GM12872 (cell line): ENCODE measurements around the gene AUTS2.

Experiments used
- TF ChIP-seq, protein P1 (sequence below): IDR thresholded peaks from 3 replicates; pipeline ENCODE4 v1.5.1; 2011; ENCODE audit warnings: low read depth, mild to moderate bottlenecking, low read length, moderate library complexity; ENCODE audit not compliant: insufficient read depth

The AUTS2 gene

GRCh38 chr7:70387217-70387616, 788.9 kb downstream of the AUTS2 start:
- TF ChIP-seq, protein P1, sequence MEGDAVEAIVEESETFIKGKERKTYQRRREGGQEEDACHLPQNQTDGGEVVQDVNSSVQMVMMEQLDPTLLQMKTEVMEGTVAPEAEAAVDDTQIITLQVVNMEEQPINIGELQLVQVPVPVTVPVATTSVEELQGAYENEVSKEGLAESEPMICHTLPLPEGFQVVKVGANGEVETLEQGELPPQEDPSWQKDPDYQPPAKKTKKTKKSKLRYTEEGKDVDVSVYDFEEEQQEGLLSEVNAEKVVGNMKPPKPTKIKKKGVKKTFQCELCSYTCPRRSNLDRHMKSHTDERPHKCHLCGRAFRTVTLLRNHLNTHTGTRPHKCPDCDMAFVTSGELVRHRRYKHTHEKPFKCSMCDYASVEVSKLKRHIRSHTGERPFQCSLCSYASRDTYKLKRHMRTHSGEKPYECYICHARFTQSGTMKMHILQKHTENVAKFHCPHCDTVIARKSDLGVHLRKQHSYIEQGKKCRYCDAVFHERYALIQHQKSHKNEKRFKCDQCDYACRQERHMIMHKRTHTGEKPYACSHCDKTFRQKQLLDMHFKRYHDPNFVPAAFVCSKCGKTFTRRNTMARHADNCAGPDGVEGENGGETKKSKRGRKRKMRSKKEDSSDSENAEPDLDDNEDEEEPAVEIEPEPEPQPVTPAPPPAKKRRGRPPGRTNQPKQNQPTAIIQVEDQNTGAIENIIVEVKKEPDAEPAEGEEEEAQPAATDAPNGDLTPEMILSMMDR: no peak

- TF ChIP-seq, protein P1: no peak
These were observed 791.4 kb downstream of the AUTS2 start for GRCh38 chr7:70389531-70390151.

GRCh38 chr7:70390251-70390650, 792.0 kb downstream of the AUTS2 start:
- TF ChIP-seq, protein P1: no peak

DNA sequence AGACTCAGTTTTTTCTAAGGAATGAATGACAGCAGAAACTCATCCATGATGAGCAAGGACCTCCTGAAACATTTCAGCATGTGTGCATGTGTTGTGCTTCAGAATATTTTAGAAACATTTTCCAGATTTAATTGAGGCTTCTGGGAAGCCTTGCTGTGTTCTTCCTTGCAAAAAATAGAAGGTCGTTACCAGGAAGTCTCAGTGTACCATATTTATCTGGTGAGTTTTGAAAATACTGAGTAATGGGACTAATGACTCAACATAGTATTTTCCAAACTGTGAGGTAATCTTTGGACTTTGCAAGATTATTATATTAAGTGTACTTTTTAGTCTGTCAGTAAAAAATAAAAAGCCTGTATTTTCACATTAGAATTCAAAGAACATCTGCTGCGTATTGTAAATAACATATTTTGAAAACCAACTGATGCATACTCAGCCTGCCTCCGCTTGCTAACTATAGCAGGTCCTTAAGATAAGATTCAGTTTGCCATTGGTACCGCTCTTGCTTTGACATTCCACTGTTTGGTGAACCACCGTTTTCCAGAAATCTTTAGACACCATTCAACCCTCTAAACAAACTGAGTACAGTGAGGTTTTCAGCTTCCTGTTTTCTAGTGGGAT, 794.1 kb downstream of the AUTS2 start:
- TF ChIP-seq, protein P1: no peak

GRCh38 chr7:70392877-70393435, 794.7 kb downstream of the AUTS2 start:
- TF ChIP-seq, protein P1: no peak

DNA sequence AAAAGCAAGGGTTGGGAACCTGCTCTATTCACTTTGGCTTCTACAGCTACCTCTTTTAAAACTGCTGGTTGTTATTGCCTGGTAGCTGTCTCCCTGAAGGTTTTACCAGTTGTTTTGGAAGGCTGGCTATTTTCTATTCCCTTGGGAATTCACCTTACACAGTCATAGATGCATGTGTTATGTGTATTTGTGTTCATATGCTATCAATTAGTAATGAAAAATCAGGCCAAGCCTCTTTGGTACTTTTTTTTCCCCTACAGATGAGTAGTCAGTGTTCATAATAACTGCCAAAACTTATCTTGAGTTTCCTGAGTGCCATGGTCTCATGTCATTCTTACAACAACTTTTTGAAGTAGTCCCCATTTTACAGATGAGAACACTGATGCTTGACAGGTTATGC, 795.7 kb downstream of the AUTS2 start:
- TF ChIP-seq, protein P1: no peak

DNA sequence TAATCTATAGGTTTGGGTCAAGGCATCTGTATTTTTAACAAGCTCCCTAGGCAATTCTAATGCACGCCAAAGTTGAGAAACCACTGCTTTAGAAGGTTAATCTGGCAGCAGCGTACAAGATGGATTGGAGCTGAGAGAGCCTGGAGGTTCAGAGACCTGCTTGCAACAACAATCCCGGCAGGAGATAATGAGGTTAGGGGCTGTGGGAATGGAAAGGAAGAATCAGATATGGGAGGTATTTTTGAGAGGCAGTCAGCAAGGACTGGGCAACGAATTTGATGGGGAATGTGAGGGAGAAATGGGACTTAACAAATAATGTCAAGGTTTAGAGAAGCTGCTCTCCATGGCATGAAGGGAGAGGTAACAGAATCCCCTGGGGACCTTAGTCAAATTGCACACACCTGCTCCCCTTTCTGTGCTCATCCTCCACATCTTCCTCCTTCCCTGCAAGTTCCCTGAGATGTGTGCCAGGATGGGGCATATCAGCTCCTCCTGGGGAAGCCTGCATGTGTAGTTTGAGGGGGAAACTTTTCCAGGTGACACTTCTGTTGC, 802.6 kb downstream of the AUTS2 start:
- TF ChIP-seq, protein P1: no peak
